ENCODE results near the gene ACSL5.

- TF ChIP-seq, protein P1, sequence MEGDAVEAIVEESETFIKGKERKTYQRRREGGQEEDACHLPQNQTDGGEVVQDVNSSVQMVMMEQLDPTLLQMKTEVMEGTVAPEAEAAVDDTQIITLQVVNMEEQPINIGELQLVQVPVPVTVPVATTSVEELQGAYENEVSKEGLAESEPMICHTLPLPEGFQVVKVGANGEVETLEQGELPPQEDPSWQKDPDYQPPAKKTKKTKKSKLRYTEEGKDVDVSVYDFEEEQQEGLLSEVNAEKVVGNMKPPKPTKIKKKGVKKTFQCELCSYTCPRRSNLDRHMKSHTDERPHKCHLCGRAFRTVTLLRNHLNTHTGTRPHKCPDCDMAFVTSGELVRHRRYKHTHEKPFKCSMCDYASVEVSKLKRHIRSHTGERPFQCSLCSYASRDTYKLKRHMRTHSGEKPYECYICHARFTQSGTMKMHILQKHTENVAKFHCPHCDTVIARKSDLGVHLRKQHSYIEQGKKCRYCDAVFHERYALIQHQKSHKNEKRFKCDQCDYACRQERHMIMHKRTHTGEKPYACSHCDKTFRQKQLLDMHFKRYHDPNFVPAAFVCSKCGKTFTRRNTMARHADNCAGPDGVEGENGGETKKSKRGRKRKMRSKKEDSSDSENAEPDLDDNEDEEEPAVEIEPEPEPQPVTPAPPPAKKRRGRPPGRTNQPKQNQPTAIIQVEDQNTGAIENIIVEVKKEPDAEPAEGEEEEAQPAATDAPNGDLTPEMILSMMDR (IDR thresholded peaks at IDR 0.05): no peak
- TF ChIP-seq EP300 (IDR thresholded peaks at IDR 0.05; ENCODE audit: low read depth): no peak
These were observed 2.5 kb downstream of the ACSL5 start for GRCh38 chr10:112376396-112376790.

Data from transverse colon (tissue), 3 donors.